Neural cell (in vitro differentiated cells): ENCODE data around the gene OCIAD1. TPM values are rescaled to one million over a fixed set of nuclear protein-coding genes. Genes with fewer than 3 reads are reported as not detected.

Experiments used
- H2AFZ ChIP-seq: fragments of 200-600, 300-800 bp; sonication (generic), shearing (Covaris generic); 2 replicates; pipeline ENCODE4 v1.6.0; 2014; ENCODE audit warnings: low read depth, mild to moderate bottlenecking, antibody characterized with exemption, low read length, moderate library complexity
- H3F3A ChIP-seq: fragments of 200-600 bp; shearing (Covaris generic); 2 replicates; pipeline ENCODE4 v1.6.1; 2016; ENCODE audit warnings: mild to moderate bottlenecking, moderate library complexity, mixed read lengths, antibody characterized with exemption, low read length; ENCODE audit not compliant: insufficient read depth, poor library complexity, severe bottlenecking
- H3K27ac ChIP-seq: fragments of 200-600, 300-800 bp; sonication (generic), shearing (Covaris generic); 2 replicates; pipeline ENCODE4 v1.5.1; 2014; ENCODE audit warnings: mild to moderate bottlenecking, low read length, moderate library complexity
- H3K27me3 ChIP-seq: fragments of 300-800, 200-600 bp; sonication (generic), shearing (Covaris generic); 2 replicates; pipeline ENCODE4 v1.6.0; 2014; ENCODE audit warnings: mild to moderate bottlenecking, low read depth, low read length, moderate library complexity; ENCODE audit not compliant: insufficient read depth
- H3K36me3 ChIP-seq: fragments of 300-800, 200-600 bp; sonication (generic), shearing (Covaris generic); 2 replicates; pipeline ENCODE4 v1.5.1; 2014; ENCODE audit warnings: mild to moderate bottlenecking, antibody characterized with exemption, low read length, moderate library complexity; ENCODE audit not compliant: insufficient read depth
- H3K4me2 ChIP-seq: fragments of 300-800, 200-600 bp; sonication (generic), shearing (Covaris generic); 2 replicates; pipeline ENCODE4 v1.6.0; 2014; ENCODE audit warnings: mild to moderate bottlenecking, low read length
- H3K4me3 ChIP-seq: fragments of 300-800, 200-600 bp; sonication (generic), shearing (Covaris generic); 2 replicates; pipeline ENCODE4 v1.5.1; 2014; ENCODE audit warnings: mild to moderate bottlenecking, low read length, moderate library complexity
- H3K79me2 ChIP-seq: fragments of 200-600 bp; shearing (Covaris generic); replicated peaks from 2 replicates; pipeline ENCODE4 v1.6.0; 2014; ENCODE audit warnings: mild to moderate bottlenecking, low read length, moderate library complexity; ENCODE audit not compliant: insufficient read depth
- H3K9ac ChIP-seq: fragments of 300-800, 200-600 bp; sonication (generic), shearing (Covaris generic); 2 replicates; pipeline ENCODE4 v1.6.1; 2016; ENCODE audit warnings: mild to moderate bottlenecking, low read length, mixed read lengths
- H3K9me2 ChIP-seq: fragments of 200-600 bp; shearing (Covaris generic); 2 replicates; pipeline ENCODE4 v1.6.1; 2016; ENCODE audit warnings: mild to moderate bottlenecking, low read length, mixed read lengths; ENCODE audit not compliant: insufficient read depth
- H3K9me3 ChIP-seq: fragments of 200-600, 300-800 bp; sonication (generic), shearing (Covaris generic); 2 replicates; pipeline ENCODE4 v1.6.1; 2016; ENCODE audit warnings: mild to moderate bottlenecking, mixed run types, low read length, moderate library complexity, mixed read lengths
- H4K20me1 ChIP-seq: fragments of 200-600 bp; shearing (Covaris generic); 2 replicates; pipeline ENCODE4 v1.6.1; 2016; ENCODE audit warnings: mild to moderate bottlenecking, mixed run types; ENCODE audit not compliant: insufficient read depth
- CTCF ChIP-seq: fragments of 450-650 bp; IDR thresholded peaks from 2 replicates; pipeline ENCODE4 v1.5.1; 2014; ENCODE audit warnings: antibody characterized with exemption, mild to moderate bottlenecking, moderate library complexity; ENCODE audit not compliant: poor library complexity, severe bottlenecking
- EP300 ChIP-seq: fragments of 450-650 bp; conservative IDR thresholded peaks from 2 replicates; pipeline ENCODE4 v1.6.1; 2014; ENCODE audit warnings: antibody characterized with exemption, mild to moderate bottlenecking, moderate library complexity; ENCODE audit not compliant: poor library complexity, severe bottlenecking
- EZH2 ChIP-seq: fragments of 200-600, 300-800 bp; shearing (Covaris generic), sonication (generic); IDR thresholded peaks from 2 replicates; pipeline ENCODE4 v1.6.1; 2014; ENCODE audit warnings: antibody characterized with exemption, low read length, borderline replicate concordance, mild to moderate bottlenecking; ENCODE audit not compliant: insufficient read depth, poor library complexity, severe bottlenecking
- MXI1 ChIP-seq: fragments of 450-650 bp; conservative IDR thresholded peaks from 2 replicates; pipeline ENCODE4 v1.6.1; 2014; ENCODE audit warnings: antibody characterized with exemption, mild to moderate bottlenecking; ENCODE audit not compliant: poor library complexity, severe bottlenecking
- POLR2AphosphoS5 ChIP-seq: IDR thresholded peaks from 2 replicates; pipeline ENCODE4 v1.6.1; 2012
- RAD21 ChIP-seq: fragments of 450-650 bp; conservative IDR thresholded peaks from 2 replicates; pipeline ENCODE4 v1.6.1; 2014; ENCODE audit warnings: antibody characterized with exemption, mild to moderate bottlenecking, moderate library complexity
- REST ChIP-seq: IDR thresholded peaks from 2 replicates; pipeline ENCODE4 v1.6.1; 2012; ENCODE audit warnings: borderline replicate concordance
- SMC3 ChIP-seq: fragments of 450-650 bp; conservative IDR thresholded peaks from 2 replicates; pipeline ENCODE4 v1.6.1; 2014; ENCODE audit warnings: antibody characterized with exemption, mild to moderate bottlenecking, moderate library complexity; ENCODE audit not compliant: poor library complexity
- TAF1 ChIP-seq: IDR thresholded peaks from 2 replicates; pipeline ENCODE4 v1.6.1; 2012; ENCODE audit warnings: low read depth
- polyA plus RNA-seq: library from polyadenylated mRNA; depleted of rRNA; stranded (reverse); fragments of >200 nt; gene quantifications from 2 replicates; pipeline ENCODE4 v1.2.3, GENCODE V29; 2014

OCIAD1 gene
- polyA plus RNA-seq, 1 donor from 2014 or later: 449 TPM

- Histone ChIP-seq H3K9me2 (no peaks in the 10 kb centered on the region), H3K27ac (no peak overlapping the region), H4K20me1 (no peaks in the 10 kb centered on the region), H3K79me2 (peaks cover 50% of the 10 kb centered on the region), H2AFZ (no peak overlapping the region), H3K4me2 (no peak overlapping the region), H3K9ac (no peak overlapping the region), H3K36me3 (peaks cover 4% of the 10 kb centered on the region), H3K9me3 (no peaks in the 10 kb centered on the region), H3F3A (peaks cover 3% of the 10 kb centered on the region), H3K4me3 (no peak overlapping the region), H3K27me3 (no peaks in the 10 kb centered on the region)
- TF ChIP-seq SMC3: no peak
- no peak for TF ChIP-seq RAD21
- no peak for TF ChIP-seq MXI1
- no peak for TF ChIP-seq TAF1
- no peak for TF ChIP-seq POLR2AphosphoS5
Measured at GRCh38 chr4:48836658-48837057, 5.8 kb downstream of the OCIAD1 start.

GRCh38 chr4:48841045-48841827 is 10.3 kb downstream of the OCIAD1 start:
- H2AFZ ChIP-seq: no peak overlapping the region
- H3K79me2 ChIP-seq: peaks cover 42% of the 10 kb centered on the region
- H3K4me3 ChIP-seq: no peak overlapping the region
- TF ChIP-seq RAD21 (no peak), TAF1 (no peak), REST (no peak), EZH2 (no peak), SMC3 (no peak), POLR2AphosphoS5 (no peak), EP300 (no peak), MXI1 (no peak), CTCF (no peak)
- H3F3A ChIP-seq: peaks cover 3% of the 10 kb centered on the region
- H4K20me1 ChIP-seq: no peaks in the 10 kb centered on the region
- H3K9ac ChIP-seq: no peak overlapping the region
- no peaks in the 10 kb centered on the region for H3K27me3 ChIP-seq
- H3K9me2 ChIP-seq: no peaks in the 10 kb centered on the region
- H3K36me3 ChIP-seq: peaks cover 7% of the 10 kb centered on the region
- H3K4me2 ChIP-seq: no peak overlapping the region
- H3K9me3 ChIP-seq: no peaks in the 10 kb centered on the region
- no peak overlapping the region for H3K27ac ChIP-seq
